ENCODE measurements around the gene KLC3. TPM values are rescaled to one million over a fixed set of nuclear protein-coding genes. Genes with fewer than 3 reads are reported as not detected.
"Not testable (repeated sequence)": the region's sequence is repeated elsewhere in the genome, so short reads cannot be mapped to it uniquely, and the experiment has no call there.

Gene KLC3
- total RNA-seq, 2 experiments from 2014 or later: not detected

DNA sequence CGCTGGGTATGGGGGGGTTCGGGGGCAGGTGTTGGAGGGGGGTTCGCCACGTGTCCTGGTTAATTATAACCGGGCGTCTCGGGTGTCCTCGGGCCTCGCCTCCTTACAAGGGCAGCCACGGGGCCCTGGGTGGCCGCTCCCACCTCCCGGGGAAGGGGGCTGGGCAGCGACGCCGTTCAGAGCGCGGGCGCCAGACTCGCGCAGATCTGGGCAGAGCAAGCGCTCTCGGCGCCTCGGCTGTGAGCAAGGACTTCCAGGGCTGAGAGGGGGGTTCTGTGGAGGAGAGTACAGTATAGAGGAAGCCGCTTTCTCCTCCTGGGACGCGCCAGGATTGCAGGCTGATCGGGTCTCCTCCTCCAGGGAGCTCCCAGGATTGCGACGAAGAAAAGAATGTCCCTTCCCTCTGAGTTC lies 16.9 kb upstream of the KLC3 start:
- H3K27me3 Mint-ChIP-seq: peaks cover 32% of the 10 kb centered on the region
- DNase-seq (no peak), ATAC-seq (no peak)
- no peak overlapping the region for H3K27ac Mint-ChIP-seq
- no peaks in the 10 kb centered on the region for H3K36me3 Mint-ChIP-seq
- CTCF ChIA-PET: interaction anchor here (2.0 kb wide), 1 partner anchor 14 kb away, joined by 6 read pairs; no protein-coding TSS in a partner anchor
- no peak overlapping the region for H3K4me3 Mint-ChIP-seq
- H3K9me3 Mint-ChIP-seq (ENCODE audit: low read depth): no peaks in the 10 kb centered on the region
- H3K4me1 Mint-ChIP-seq: peaks cover 3% of the 10 kb centered on the region

DNA sequence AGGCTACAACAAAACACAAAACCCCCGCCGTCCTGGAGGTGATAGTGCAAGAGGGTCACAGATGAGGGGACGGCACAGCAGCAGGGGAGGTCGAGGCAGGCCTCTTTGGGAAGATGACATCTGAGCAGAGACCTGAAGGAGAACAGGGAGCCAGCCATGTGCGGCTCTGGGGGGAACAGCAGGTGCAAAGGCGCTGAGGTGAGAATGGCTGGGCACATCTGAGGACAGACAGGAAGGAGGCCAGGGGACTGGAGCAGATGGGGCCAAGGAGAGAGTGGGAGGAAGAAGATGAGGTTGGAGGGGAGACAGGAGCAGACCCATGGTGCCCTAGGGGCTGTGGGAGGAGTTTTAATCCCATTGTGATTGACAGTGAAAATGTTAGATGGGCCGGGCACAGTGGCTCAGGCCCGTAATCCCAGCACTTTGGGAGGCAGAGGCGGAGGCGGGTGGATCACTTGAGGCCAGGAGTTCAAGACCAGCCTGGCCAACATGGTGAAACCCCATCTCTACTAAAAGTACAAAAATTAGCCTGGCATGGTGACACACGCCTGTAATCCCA lies 16.1 kb upstream of the KLC3 start:
- H3K27me3 Mint-ChIP-seq: peaks cover 34% of the 10 kb centered on the region

DNA sequence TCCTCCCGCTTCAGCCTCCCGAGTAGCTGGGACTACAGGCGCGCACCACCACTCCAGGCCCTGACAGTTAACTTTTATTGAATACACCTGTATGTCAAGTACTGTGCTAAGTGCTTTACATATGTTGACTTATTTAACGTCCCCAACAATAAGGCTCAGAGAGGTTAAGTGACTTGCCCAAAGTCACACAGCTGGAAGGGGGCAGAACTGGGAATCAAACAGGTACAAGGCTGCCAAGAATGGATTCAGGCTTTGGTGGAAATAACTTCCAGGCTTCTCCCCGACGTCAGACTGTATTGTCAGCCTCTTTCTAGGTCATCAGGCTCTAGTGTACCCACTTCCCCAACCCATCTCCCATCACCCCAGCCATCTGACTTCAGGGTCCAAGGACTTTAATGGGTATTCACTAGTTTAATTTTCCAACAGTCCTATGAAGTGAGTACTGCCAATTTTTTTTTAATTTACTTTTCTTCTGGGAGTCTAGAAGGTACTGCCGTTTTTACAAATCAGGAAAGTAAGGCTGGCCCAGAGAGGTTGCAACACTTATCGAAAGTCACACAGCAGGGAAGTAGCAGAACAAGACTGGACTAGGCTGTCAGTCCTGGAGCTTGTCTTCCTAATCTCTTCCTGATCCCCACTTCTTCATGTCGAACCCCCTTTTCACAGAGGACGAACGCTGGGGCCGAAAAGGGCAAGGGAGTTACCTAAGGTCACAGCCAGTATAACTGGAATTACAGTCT lies 13.0 kb upstream of the KLC3 start:
- no peaks in the 10 kb centered on the region for H3K9me3 Mint-ChIP-seq (ENCODE audit: low read depth)
- H3K27ac Mint-ChIP-seq: no peak overlapping the region
- no peaks in the 10 kb centered on the region for H3K36me3 Mint-ChIP-seq
- DNase-seq (no peak), ATAC-seq (no peak)
- H3K27me3 Mint-ChIP-seq: peaks cover 27% of the 10 kb centered on the region
- CTCF ChIA-PET: no interaction called here
- H3K4me3 Mint-ChIP-seq: no peak overlapping the region
- peaks cover 3% of the 10 kb centered on the region for H3K4me1 Mint-ChIP-seq

More for the DNA sequence above, 16.1 kb upstream of the KLC3 start:
- no peak for DNase-seq
- ATAC-seq: no peak
- no peaks in the 10 kb centered on the region for H3K9me3 Mint-ChIP-seq (ENCODE audit: low read depth)
- H3K4me1 Mint-ChIP-seq: peaks cover 3% of the 10 kb centered on the region
- H3K36me3 Mint-ChIP-seq: no peaks in the 10 kb centered on the region
- CTCF ChIA-PET: interaction anchor here (2.0 kb wide), 1 partner anchor 13 kb away, joined by 6 read pairs; no protein-coding TSS in a partner anchor
- no peak overlapping the region for H3K27ac Mint-ChIP-seq
- H3K4me3 Mint-ChIP-seq: no peak overlapping the region

DNA sequence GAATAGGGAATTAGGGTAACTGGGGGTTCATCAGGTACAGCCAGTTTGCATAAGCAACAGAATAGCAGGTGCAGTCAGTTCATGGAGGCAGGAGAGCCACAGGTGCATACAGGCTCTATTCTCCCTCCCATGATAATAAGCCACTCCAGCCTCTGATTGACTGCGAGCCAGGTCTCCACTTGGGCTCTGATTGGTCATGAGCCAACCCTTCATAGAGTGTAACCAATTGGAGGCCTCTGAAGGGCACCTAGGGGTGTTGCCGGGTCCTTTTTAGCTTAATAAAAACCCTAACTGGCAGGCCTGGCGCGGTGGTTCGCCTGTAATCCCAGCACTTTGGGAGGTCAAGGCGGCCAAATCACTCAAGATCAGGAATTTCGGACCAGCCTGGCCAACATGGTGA lies 9.1 kb upstream of the KLC3 start:
- Mint-ChIP-seq H3K36me3 (no peaks in the 10 kb centered on the region), H3K27ac (no peak overlapping the region), H3K9me3 (ENCODE audit: low read depth) (no peaks in the 10 kb centered on the region), H3K4me1 (peaks cover under 1% of the 10 kb centered on the region), H3K4me3 (no peak overlapping the region), H3K27me3 (peaks cover 10% of the 10 kb centered on the region)
- ATAC-seq (no peak), DNase-seq (no peak)
- CTCF ChIA-PET: no interaction called here

DNA sequence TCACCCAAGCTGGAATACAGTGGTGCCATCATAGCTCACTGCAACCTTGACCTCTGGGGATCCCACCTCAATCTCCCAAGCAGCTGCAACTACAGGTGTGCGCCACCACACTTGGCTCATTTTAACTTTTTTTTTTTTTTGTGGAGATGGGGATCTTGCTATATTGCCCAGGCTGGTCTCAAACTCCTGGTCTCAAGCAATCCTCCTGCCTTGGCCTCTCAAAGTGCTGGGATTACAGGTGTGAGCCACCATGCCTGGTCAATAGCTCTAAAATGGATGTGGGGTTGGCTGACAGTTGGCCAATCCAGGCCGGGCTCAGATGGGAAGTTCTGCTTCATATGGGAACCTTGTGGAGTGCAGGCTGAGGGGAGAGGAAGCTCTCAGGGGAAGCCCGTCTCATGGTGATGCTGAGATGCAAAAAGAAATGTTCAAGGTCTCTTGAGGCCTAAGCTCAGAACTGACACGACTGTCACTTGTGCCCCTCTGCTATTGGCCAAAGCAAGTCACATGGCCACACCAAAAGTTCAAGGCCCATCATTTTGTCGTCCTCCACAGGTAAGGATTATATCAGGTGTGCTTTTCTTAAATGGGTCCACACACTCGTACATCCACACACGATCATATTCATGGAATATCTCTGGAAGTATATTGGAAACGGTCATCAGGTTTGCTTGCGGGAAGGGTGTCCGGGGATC lies 6.8 kb upstream of the KLC3 start:
- Mint-ChIP-seq H3K9me3 (ENCODE audit: low read depth) (no peaks in the 10 kb centered on the region), H3K4me3 (no peak overlapping the region), H3K27me3 (peaks cover 15% of the 10 kb centered on the region), H3K27ac (no peak overlapping the region), H3K36me3 (no peaks in the 10 kb centered on the region), H3K4me1 (peaks cover 4% of the 10 kb centered on the region)
- CTCF ChIA-PET: no interaction called here
- DNase-seq (no peak), ATAC-seq (no peak)

DNA sequence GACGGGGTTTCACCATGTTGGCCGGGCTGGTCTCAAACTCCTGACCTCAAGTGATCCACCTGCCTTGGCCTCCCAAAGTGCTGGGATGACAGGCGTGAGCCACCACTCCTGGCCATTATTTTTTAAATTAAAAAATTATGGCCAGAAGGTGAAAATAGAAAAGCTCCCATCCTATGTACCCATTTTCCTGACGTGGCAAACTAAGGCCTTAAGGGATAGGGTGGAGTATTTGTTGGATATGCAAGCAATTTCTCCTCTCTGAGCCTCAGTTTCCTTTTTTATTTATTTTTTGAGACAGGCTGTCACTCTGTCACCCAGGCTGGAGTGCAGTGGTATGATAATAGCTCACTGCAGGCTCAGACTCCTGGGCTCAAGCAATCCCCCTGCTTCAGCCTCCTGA lies 5.7 kb upstream of the KLC3 start:
- H3K27me3 Mint-ChIP-seq: peaks cover 16% of the 10 kb centered on the region
- DNase-seq; H3K36me3 Mint-ChIP-seq; H3K4me3 Mint-ChIP-seq; H3K9me3 Mint-ChIP-seq (ENCODE audit: low read depth); H3K4me1 Mint-ChIP-seq; ATAC-seq; H3K27ac Mint-ChIP-seq: not testable (repeated sequence)
- CTCF ChIA-PET: interaction anchor here (0.7 kb wide), 1 partner anchor 7 kb away, joined by 3 read pairs; no protein-coding TSS in a partner anchor

DNA sequence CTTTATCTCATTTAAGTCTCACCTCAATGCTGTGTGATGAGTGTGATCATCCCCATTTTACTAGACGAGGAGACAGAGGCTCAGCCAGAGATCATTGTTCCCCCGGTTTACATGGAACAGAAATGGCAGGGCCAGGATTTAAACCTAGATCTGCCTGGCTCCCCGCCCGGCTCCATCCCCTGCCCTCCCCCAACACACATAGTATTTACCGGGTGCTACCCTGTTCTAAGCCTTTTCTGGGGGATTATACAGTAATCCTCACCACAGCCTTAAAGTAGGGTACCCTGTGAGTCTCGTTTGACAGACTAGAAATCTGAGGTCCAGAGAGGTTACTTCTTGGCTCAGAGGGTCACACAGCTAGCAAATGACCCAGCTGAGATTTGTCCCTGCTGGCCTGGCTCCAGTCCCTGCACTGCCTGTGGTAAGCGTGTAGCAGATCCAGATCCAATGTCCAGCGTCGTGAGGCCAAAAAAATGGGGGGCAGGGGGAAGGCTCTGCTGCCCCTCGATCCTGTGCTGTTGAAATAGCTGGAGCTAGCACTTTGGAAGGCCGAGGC lies 3.8 kb upstream of the KLC3 start:
- H3K27ac Mint-ChIP-seq: no peak overlapping the region
- H3K9me3 Mint-ChIP-seq (ENCODE audit: low read depth): no peaks in the 10 kb centered on the region
- CTCF ChIA-PET: interaction anchor here (2.3 kb wide), 2 partner anchors 12 to 88 kb away, joined by 6 read pairs; no protein-coding TSS in a partner anchor
- peaks cover 20% of the 10 kb centered on the region for H3K27me3 Mint-ChIP-seq
- peaks cover 7% of the 10 kb centered on the region for H3K4me1 Mint-ChIP-seq
- H3K4me3 Mint-ChIP-seq: no peak overlapping the region
- DNase-seq (no peak), ATAC-seq (no peak)
- H3K36me3 Mint-ChIP-seq: no peaks in the 10 kb centered on the region

DNA sequence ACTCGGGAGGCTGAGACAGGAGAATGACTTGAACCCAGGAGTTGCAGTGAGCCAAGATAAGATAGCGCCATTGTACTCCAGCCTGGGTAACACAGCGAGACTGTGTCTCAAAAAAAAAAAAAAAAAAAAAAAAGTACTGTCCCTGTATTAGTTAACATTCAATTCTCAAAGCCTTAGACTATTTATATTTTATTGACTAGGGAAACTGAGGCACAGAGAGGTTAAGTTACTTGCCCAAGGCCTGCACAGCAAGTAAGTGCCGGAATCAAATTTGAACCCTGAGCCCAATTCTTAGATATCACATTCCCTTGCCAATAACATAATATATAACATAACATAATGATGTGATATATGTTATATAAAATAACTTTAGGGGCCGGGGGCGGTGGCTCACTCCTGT lies 921 bp upstream of the KLC3 start:
- H3K27ac Mint-ChIP-seq: no peak overlapping the region
- H3K27me3 Mint-ChIP-seq: peaks cover 23% of the 10 kb centered on the region
- H3K4me3 Mint-ChIP-seq: no peak overlapping the region
- ATAC-seq: no peak
- no peaks in the 10 kb centered on the region for H3K36me3 Mint-ChIP-seq
- CTCF ChIA-PET: interaction anchor here (1.0 to 1.4 kb wide), 11 partner anchors 24 to 450 kb away, joined by 3 to 5 read pairs (median 3); partner anchors contain the start of gene MARK4
- no peaks in the 10 kb centered on the region for H3K9me3 Mint-ChIP-seq (ENCODE audit: low read depth)
- DNase-seq: no peak
- peaks cover 7% of the 10 kb centered on the region for H3K4me1 Mint-ChIP-seq

DNA sequence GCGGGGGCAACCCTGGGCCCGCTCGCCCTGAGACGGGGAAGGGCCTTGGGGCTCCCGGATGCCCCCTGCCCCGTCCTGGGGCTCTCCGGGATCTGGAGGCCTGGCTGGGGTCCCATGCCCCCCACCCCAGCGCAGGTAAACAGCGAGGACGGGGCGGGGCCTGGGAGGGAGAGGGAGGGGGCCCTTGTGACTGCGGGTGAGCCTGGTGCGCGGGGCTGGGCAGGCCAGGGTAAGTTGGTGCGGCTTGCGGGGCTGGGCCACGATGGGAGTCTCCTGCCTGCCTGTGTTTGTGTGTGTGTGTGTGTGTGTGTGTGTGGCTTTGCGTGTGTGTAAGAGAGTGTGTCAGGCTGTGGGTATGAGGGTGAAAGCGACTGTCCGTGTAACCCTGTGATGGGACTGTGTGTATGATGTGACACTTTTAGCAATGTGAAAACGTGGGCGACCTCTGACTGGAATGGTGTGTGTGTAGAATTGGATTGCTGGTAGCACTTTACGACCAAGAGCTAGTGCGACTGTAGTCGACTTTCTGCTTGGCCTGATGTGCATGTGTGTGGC lies 426 bp downstream of the KLC3 start:
- no peaks in the 10 kb centered on the region for H3K36me3 Mint-ChIP-seq
- no peak for DNase-seq
- CTCF ChIA-PET: no interaction called here
- no peak overlapping the region for H3K27ac Mint-ChIP-seq
- ATAC-seq: peak; percentile 17
- peaks cover 28% of the 10 kb centered on the region for H3K27me3 Mint-ChIP-seq
- peaks cover 7% of the 10 kb centered on the region for H3K4me1 Mint-ChIP-seq
- H3K9me3 Mint-ChIP-seq (ENCODE audit: low read depth): no peaks in the 10 kb centered on the region
- H3K4me3 Mint-ChIP-seq: no peak overlapping the region

DNA sequence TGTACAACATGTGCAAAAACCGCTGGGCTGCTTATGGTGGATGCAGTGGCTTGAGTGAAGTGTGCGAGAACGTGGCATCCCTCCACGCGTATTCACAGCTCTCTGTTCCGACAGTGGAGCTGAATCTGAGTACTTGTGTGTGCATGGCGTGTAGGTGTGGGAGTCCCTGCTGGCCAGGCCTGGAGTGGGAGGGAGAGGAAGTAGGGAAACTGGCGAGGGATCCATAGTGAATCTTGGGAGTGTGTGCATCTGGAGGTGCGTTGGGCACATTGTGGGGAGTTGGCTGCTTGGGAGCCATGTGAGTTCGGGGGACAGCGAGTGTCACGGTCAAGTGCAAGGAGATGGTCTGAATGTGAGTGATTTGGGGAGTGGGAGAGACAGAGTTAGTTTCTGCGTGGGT lies 2.4 kb downstream of the KLC3 start:
- DNase-seq: no peak
- ATAC-seq: no peak
- CTCF ChIA-PET: no interaction called here
- peaks cover 7% of the 10 kb centered on the region for H3K4me1 Mint-ChIP-seq
- no peak overlapping the region for H3K27ac Mint-ChIP-seq
- H3K9me3 Mint-ChIP-seq (ENCODE audit: low read depth): no peaks in the 10 kb centered on the region
- no peak overlapping the region for H3K4me3 Mint-ChIP-seq
- H3K27me3 Mint-ChIP-seq: peaks cover 23% of the 10 kb centered on the region
- H3K36me3 Mint-ChIP-seq: no peaks in the 10 kb centered on the region

DNA sequence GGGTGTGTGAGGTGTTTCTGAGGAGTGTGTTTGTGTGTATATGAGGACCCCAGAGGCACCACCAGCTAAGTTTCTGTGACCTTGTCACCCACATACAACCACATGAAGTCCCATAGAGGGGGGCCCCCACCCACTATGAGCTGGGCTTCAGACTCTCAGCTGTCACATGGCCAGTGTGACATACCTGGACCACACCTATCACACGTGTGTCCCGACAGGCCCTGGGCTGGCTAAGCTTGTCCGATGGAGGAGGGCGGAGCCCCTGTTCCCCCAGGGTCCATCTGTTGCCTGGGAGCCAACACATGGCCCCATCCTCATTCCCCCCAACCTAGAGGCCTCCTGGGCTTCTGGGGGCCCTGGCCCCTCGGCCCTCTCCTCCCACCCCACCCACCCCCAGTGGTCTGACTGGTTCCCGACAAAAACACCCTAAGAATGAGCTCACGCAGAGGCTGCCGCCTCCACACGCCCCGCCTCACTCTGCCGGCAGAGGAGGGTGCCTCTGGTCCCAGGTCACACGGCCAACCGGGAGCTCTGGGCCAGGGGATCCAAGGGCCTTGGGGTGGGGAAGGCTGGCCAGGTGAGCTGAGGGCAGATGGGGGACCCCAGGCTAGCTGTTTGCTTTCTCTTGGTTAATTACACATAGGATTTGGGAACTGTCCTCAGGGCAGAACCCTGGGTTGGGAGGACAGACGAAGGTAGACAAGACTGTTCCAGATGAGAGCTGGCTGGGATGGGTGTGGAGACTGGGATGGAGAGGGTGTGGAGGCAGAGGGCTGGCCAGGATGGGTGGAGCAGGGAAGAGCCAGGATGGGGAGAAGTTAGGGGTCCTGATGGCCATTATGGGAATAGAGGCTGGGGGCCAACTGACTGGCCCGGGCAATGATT lies 4.3 kb downstream of the KLC3 start:
- CTCF ChIA-PET: no interaction called here
- H3K4me3 Mint-ChIP-seq: no peak overlapping the region
- no peak overlapping the region for H3K27ac Mint-ChIP-seq
- no peak for DNase-seq
- no peak for ATAC-seq
- H3K9me3 Mint-ChIP-seq (ENCODE audit: low read depth): no peaks in the 10 kb centered on the region
- peaks cover 3% of the 10 kb centered on the region for H3K4me1 Mint-ChIP-seq
- no peaks in the 10 kb centered on the region for H3K36me3 Mint-ChIP-seq
- H3K27me3 Mint-ChIP-seq: peaks cover 16% of the 10 kb centered on the region

DNA sequence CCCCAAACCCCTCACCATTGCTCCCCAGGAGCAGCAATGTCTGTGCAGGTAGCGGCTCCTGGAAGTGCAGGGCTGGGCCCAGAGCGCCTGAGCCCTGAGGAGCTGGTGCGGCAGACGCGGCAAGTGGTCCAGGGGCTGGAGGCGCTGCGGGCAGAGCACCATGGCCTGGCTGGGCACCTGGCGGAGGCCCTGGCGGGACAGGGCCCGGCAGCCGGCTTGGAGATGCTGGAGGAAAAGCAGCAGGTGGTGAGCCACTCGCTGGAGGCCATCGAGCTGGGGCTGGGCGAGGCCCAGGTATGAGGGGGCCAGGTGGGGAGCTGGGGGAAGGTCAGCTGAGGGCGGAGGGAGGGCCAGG lies 4.9 kb downstream of the KLC3 start:
- no peaks in the 10 kb centered on the region for H3K36me3 Mint-ChIP-seq
- DNase-seq (no peak), ATAC-seq (no peak)
- H3K27me3 Mint-ChIP-seq: peaks cover 12% of the 10 kb centered on the region
- H3K27ac Mint-ChIP-seq: no peak overlapping the region
- CTCF ChIA-PET: no interaction called here
- no peaks in the 10 kb centered on the region for H3K4me1 Mint-ChIP-seq
- no peaks in the 10 kb centered on the region for H3K9me3 Mint-ChIP-seq (ENCODE audit: low read depth)
- H3K4me3 Mint-ChIP-seq: no peak overlapping the region

DNA sequence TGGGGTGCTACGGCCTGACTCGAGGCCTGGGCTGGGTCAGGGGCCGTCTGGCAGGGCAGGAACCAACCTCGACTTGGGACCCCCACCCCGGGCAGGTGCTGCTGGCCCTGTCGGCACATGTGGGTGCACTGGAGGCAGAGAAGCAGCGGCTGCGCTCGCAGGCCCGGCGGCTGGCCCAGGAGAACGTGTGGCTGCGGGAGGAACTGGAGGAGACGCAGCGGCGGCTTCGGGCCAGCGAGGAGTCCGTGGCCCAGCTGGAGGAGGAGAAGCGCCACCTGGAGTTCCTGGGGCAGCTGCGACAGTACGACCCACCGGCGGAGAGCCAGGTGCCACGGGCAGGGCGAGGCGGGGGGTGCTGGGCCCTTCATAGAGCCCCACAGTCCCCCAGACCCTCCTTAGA lies 5.9 kb downstream of the KLC3 start:
- ATAC-seq (no peak), DNase-seq (no peak)
- peaks cover 12% of the 10 kb centered on the region for H3K27me3 Mint-ChIP-seq
- no peaks in the 10 kb centered on the region for H3K36me3 Mint-ChIP-seq
- no peaks in the 10 kb centered on the region for H3K9me3 Mint-ChIP-seq (ENCODE audit: low read depth)
- H3K4me3 Mint-ChIP-seq: no peak overlapping the region
- CTCF ChIA-PET: no interaction called here
- no peaks in the 10 kb centered on the region for H3K4me1 Mint-ChIP-seq
- H3K27ac Mint-ChIP-seq: no peak overlapping the region
